Naive thymus-derived CD4-positive, alpha-beta T cell (primary cell): ENCODE results near the gene DNAJC5. TPM values are rescaled to one million over a fixed set of nuclear protein-coding genes. Genes with fewer than 3 reads are reported as not detected.

Source experiments
- ATAC-seq: fragments of 150-1000 bp; cut with Tn5 transposase; 2 replicates; pipeline ENCODE4 v1.10.0; 2021; ENCODE audit warnings: mild to moderate bottlenecking, moderate library complexity
- CTCF ChIA-PET: fragments of 350-600 bp; sonication (Branson Sonifier 250); formaldehyde crosslinking; loops from one replicate; lab custom pipeline; 2021; ENCODE audit warnings: antibody characterized with exemption; lab: Charles Lee
- POLR2A ChIA-PET: fragments of 350-600 bp; sonication (Branson Sonifier 250); formaldehyde crosslinking; loops from one replicate; lab custom pipeline; 2021; ENCODE audit warnings: antibody characterized with exemption, inconsistent platforms; lab: Charles Lee
- DNase-seq, 9 donors: peaks; one replicate each; pipeline versions ENCODE4 v3.0.0 to v3.0.0-alpha.2; 2020 to 2022; ENCODE audit warnings: mixed read lengths in 1 of 9
- H3K27ac ChIP-seq: one replicate; pipeline ENCODE4 v1.7.0; 2013; ENCODE audit warnings: mild to moderate bottlenecking, low read depth, low read length, moderate library complexity
- H3K27me3 ChIP-seq, 2 donors: one replicate each; pipeline ENCODE4 v1.7.0; 2013; ENCODE audit warnings: low read length in 2 of 2, mild to moderate bottlenecking in 2 of 2, moderate library complexity in 2 of 2; ENCODE audit not compliant: control insufficient read depth in 2 of 2, insufficient read depth in 2 of 2
- H3K36me3 ChIP-seq, 3 experiments: 1 replicate in 2 of 3; 2 replicates in 1 of 3; pipeline ENCODE4 v1.7.0; 2013; ENCODE audit warnings: low read length in 3 of 3, mild to moderate bottlenecking in 3 of 3, moderate library complexity in 1 of 3; ENCODE audit not compliant: insufficient read depth in 3 of 3, control insufficient read depth in 2 of 3
- H3K4me1 ChIP-seq, 2 donors: one replicate each; pipeline ENCODE4 v1.7.0; 2013; ENCODE audit warnings: low read length in 2 of 2, mild to moderate bottlenecking in 2 of 2, moderate library complexity in 1 of 2; ENCODE audit not compliant: control insufficient read depth in 2 of 2, insufficient read depth in 2 of 2
- H3K4me3 ChIP-seq: 2 replicates; pipeline ENCODE4 v1.7.0; 2013; ENCODE audit warnings: mild to moderate bottlenecking, low read length
- H3K9me3 ChIP-seq, 3 experiments: 1 replicate in 2 of 3; 2 replicates in 1 of 3; pipeline ENCODE4 v1.7.0; 2013; ENCODE audit warnings: low read length in 3 of 3; ENCODE audit not compliant: control insufficient read depth in 2 of 3
- H3K27ac Mint-ChIP-seq, 9 donors: one replicate each; pipeline ENCODE4 v1.8.0; 2020 to 2022; ENCODE audit warnings: mixed read lengths in 9 of 9, mild to moderate bottlenecking in 8 of 9, moderate library complexity in 5 of 9, inconsistent platforms in 2 of 9
- H3K27me3 Mint-ChIP-seq, 5 donors: one replicate each; pipeline ENCODE4 v1.8.0; 2021 to 2022; ENCODE audit warnings: mixed read lengths in 5 of 5, mild to moderate bottlenecking in 1 of 5
- H3K36me3 Mint-ChIP-seq, 5 donors: one replicate each; pipeline ENCODE4 v1.8.0; 2020 to 2022; ENCODE audit warnings: mixed read lengths in 5 of 5, mild to moderate bottlenecking in 3 of 5, inconsistent platforms in 1 of 5
- H3K4me1 Mint-ChIP-seq, 7 donors: one replicate each; pipeline ENCODE4 v1.8.0; 2020 to 2022; ENCODE audit warnings: mixed read lengths in 7 of 7, mild to moderate bottlenecking in 3 of 7, inconsistent platforms in 1 of 7
- H3K4me3 Mint-ChIP-seq, 10 donors: one replicate each; pipeline ENCODE4 v1.8.0; 2020 to 2022; ENCODE audit warnings: mild to moderate bottlenecking in 10 of 10, mixed read lengths in 10 of 10, moderate library complexity in 6 of 10, inconsistent platforms in 2 of 10
- H3K9me3 Mint-ChIP-seq, 11 donors: one replicate each; pipeline ENCODE4 v1.8.0; 2020 to 2022; ENCODE audit warnings: mixed read lengths in 11 of 11, mild to moderate bottlenecking in 4 of 11, inconsistent platforms in 1 of 11, moderate library complexity in 1 of 11
- intact Hi-C, 2 donors: fragments of 100-400 bp; cut with micrococcal nuclease; formaldehyde crosslinking; loops; one replicate each; pipeline ENCODE4 v1.15.1; 2023
- polyA plus RNA-seq, 2 donors: library from polyadenylated mRNA; unstranded; fragments of 300-500 nt; fragmentation: Illumina TruSeq; gene quantifications; one replicate each; pipeline ENCODE4 v1.2.3, GENCODE V29; 2021
- total RNA-seq, 6 experiments: library from RNA in 5 of 6; stranded (reverse) in 5 of 6; gene quantifications; 1 replicate in 5 of 6; 2 replicates in 1 of 6; pipeline ENCODE4 v1.2.3 and lab custom pipeline; 2021 to 2026

The DNAJC5 gene
- total and polyA plus RNA-seq, 7 experiments from 2014 or later, result 7.5 to 56.8 (median 45.4) TPM

GRCh38 chr20:63893999-63894357 is 948 bp upstream of the DNAJC5 start:
- Histone ChIP-seq H3K4me3 (no peak overlapping the region), H3K36me3 (peaks cover 0 to 31% (median 4%) of the 10 kb centered on the region in 3 experiments), H3K9me3 (no peaks in the 10 kb centered on the region), H3K27ac (peak overlapping the region; percentile 45), H3K27me3 (no peaks in the 10 kb centered on the region), H3K4me1 (peaks cover 16 to 21% of the 10 kb centered on the region in 2 donors)
- H3K27ac Mint-ChIP-seq, result peak overlapping the region; percentile 49 to 98 (median 78)
- no peak for DNase-seq
- intact Hi-C loops, result loop anchor here (1.0 to 10.0 kb wide), 5 partner anchors 15 to 171 kb away; partner anchors contain the start of genes TPD52L2 (in 2 of the 2), UCKL1 (in 2 of the 2), SAMD10 (in 1 of the 2) and TCEA2 (in 1 of the 2)
- CTCF ChIA-PET, result interaction anchor here (0.5 kb wide), 1 partner anchor 53 kb away, joined by 3 read pairs; no protein-coding TSS in a partner anchor
- no peaks in the 10 kb centered on the region for H3K9me3 Mint-ChIP-seq
- H3K4me1 Mint-ChIP-seq, result peaks cover 31 to 43% (median 38%) of the 10 kb centered on the region in 7 donors
- H3K36me3 Mint-ChIP-seq, result peaks cover 0 to 22% (median 4%) of the 10 kb centered on the region in 5 donors
- ATAC-seq, result no peak
- POLR2A ChIA-PET, result interaction anchor here (0.6 to 1.1 kb wide), 6 partner anchors 10 to 373 kb away, joined by 3 to 4 read pairs (median 3); no protein-coding TSS in a partner anchor
- peaks cover 0 to 2% (median 0%) of the 10 kb centered on the region in 5 donors for H3K27me3 Mint-ChIP-seq
- peak overlapping the region; percentile 72 to 94 (median 88) for H3K4me3 Mint-ChIP-seq

- H3K4me1 Mint-ChIP-seq, result peaks cover 34 to 54% (median 46%) of the 10 kb centered on the region in 7 donors
- intact Hi-C loops, result loop anchor here (1.0 to 10.0 kb wide), 5 partner anchors 13 to 342 kb away; partner anchors contain the start of genes TCEA2 (in 2 of the 2) and ARFRP1 (in 1 of the 2)
Observed at GRCh38 chr20:63895202-63895951, 451 bp downstream of the DNAJC5 start.

GRCh38 chr20:63895952-63896263 is 982 bp downstream of the DNAJC5 start:
- Histone ChIP-seq H3K36me3 (peaks cover 0 to 12% (median 1%) of the 10 kb centered on the region in 3 experiments), H3K4me3 (peak overlapping the region; percentile 54), H3K9me3 (no peaks in the 10 kb centered on the region), H3K27ac (peak overlapping the region; percentile 94), H3K4me1 (peaks cover 21 to 22% of the 10 kb centered on the region in 2 donors), H3K27me3 (no peaks in the 10 kb centered on the region)
- intact Hi-C loops, result loop anchor here (1.0 to 10.0 kb wide), 5 partner anchors 13 to 343 kb away; partner anchors contain the start of genes TCEA2 (in 2 of the 2) and ARFRP1 (in 1 of the 2)
- H3K27ac Mint-ChIP-seq, result peak overlapping the region; percentile 94 to 98 (median 97)
- peaks cover 36 to 59% (median 51%) of the 10 kb centered on the region in 7 donors for H3K4me1 Mint-ChIP-seq
- H3K4me3 Mint-ChIP-seq, result peak overlapping the region; percentile 86 to 99 (median 96)
- H3K27me3 Mint-ChIP-seq, result peaks cover 0 to 2% (median 0%) of the 10 kb centered on the region in 5 donors
- peaks cover 0 to 19% (median 4%) of the 10 kb centered on the region in 5 donors for H3K36me3 Mint-ChIP-seq
- CTCF ChIA-PET, result interaction anchor here (1.0 to 2.1 kb wide), 4 partner anchors 12 to 161 kb away, joined by 3 to 8 read pairs (median 3); no protein-coding TSS in a partner anchor
- peak; percentile 6 for ATAC-seq
- no peaks in the 10 kb centered on the region for H3K9me3 Mint-ChIP-seq
- POLR2A ChIA-PET, result interaction anchor here (0.6 to 3.4 kb wide), 15 partner anchors 9 to 375 kb away, joined by 3 to 14 read pairs (median 3); partner anchors contain the start of genes LIME1, PRPF6 and TPD52L2
- DNase-seq, result peak in 6 of 9 donors; percentile 24 to 46 (median 41)

More at GRCh38 chr20:63895202-63895951, 451 bp downstream of the DNAJC5 start:
- CTCF ChIA-PET, result interaction anchor here (1.0 to 2.1 kb wide), 4 partner anchors 13 to 162 kb away, joined by 3 to 8 read pairs (median 3); no protein-coding TSS in a partner anchor
- Mint-ChIP-seq H3K4me3 (peak overlapping the region; percentile 86 to 99 (median 96)), H3K9me3 (no peaks in the 10 kb centered on the region), H3K27ac (peak overlapping the region; percentile 94 to 98 (median 97)), H3K27me3 (peaks cover 0 to 2% (median 0%) of the 10 kb centered on the region in 5 donors), H3K36me3 (peaks cover 0 to 19% (median 4%) of the 10 kb centered on the region in 5 donors)
- peak overlapping the region; percentile 54 for H3K4me3 ChIP-seq
- no peak for DNase-seq
- ATAC-seq, result no peak
- H3K4me1 ChIP-seq, result peaks cover 21% of the 10 kb centered on the region in 2 donors
- no peaks in the 10 kb centered on the region for H3K27me3 ChIP-seq
- peaks cover 0 to 17% (median 4%) of the 10 kb centered on the region in 3 experiments for H3K36me3 ChIP-seq
- POLR2A ChIA-PET, result interaction anchor here (0.7 to 3.4 kb wide), 15 partner anchors 9 to 374 kb away, joined by 3 to 14 read pairs (median 4); partner anchors contain the start of genes LIME1, PRPF6 and TPD52L2
- H3K27ac ChIP-seq, result peak overlapping the region; percentile 94
- no peaks in the 10 kb centered on the region for H3K9me3 ChIP-seq

- peak overlapping the region; percentile 86 to 99 (median 96) for H3K4me3 Mint-ChIP-seq
- Histone ChIP-seq H3K4me3 (peak overlapping the region; percentile 54), H3K4me1 (peaks cover 21 to 28% of the 10 kb centered on the region in 2 donors), H3K27ac (peak overlapping the region; percentile 94), H3K9me3 (no peaks in the 10 kb centered on the region), H3K36me3 (peaks cover 0 to 6% (median 0%) of the 10 kb centered on the region in 3 experiments), H3K27me3 (no peaks in the 10 kb centered on the region)
- peak; percentile 26 for ATAC-seq
- H3K27me3 Mint-ChIP-seq, result peaks cover 0 to 2% (median 0%) of the 10 kb centered on the region in 5 donors
- peaks cover 0 to 16% (median 4%) of the 10 kb centered on the region in 5 donors for H3K36me3 Mint-ChIP-seq
- POLR2A ChIA-PET, result interaction anchor here (0.6 to 3.4 kb wide), 17 partner anchors 8 to 375 kb away, joined by 3 to 14 read pairs (median 3); partner anchors contain the start of genes LIME1, PRPF6 and TPD52L2
- peak in 2 of 9 donors; percentile 48 for DNase-seq
- CTCF ChIA-PET, result interaction anchor here (0.6 to 2.1 kb wide), 6 partner anchors 11 to 161 kb away, joined by 3 to 8 read pairs (median 3); no protein-coding TSS in a partner anchor
- peak overlapping the region; percentile 94 to 98 (median 97) for H3K27ac Mint-ChIP-seq
- no peaks in the 10 kb centered on the region for H3K9me3 Mint-ChIP-seq
- intact Hi-C loops, result loop anchor here in 1 of 2 donors (10.0 kb wide), 1 partner anchor 168 kb away; the partner anchor contains the start of gene TCEA2
- peaks cover 41 to 65% (median 57%) of the 10 kb centered on the region in 7 donors for H3K4me1 Mint-ChIP-seq
Observed at GRCh38 chr20:63896264-63897105, 1.6 kb downstream of the DNAJC5 start.

GRCh38 chr20:63897978-63898561 is 3.1 kb downstream of the DNAJC5 start:
- CTCF ChIA-PET, result interaction anchor here (1.2 kb wide), 2 partner anchors 76 to 186 kb away, joined by 3 read pairs; no protein-coding TSS in a partner anchor
- Mint-ChIP-seq H3K4me3 (peak overlapping the region; percentile 24 to 99 (median 62)), H3K27me3 (peaks cover 0 to 2% (median 0%) of the 10 kb centered on the region in 5 donors), H3K27ac (peak overlapping the region; percentile 16 to 97 (median 75)), H3K36me3 (peaks cover 0 to 20% (median 4%) of the 10 kb centered on the region in 5 donors), H3K4me1 (peaks cover 49 to 77% (median 67%) of the 10 kb centered on the region in 7 donors), H3K9me3 (no peaks in the 10 kb centered on the region)
- Histone ChIP-seq H3K27ac (peak overlapping the region; percentile 60), H3K36me3 (peaks cover 0 to 5% (median 0%) of the 10 kb centered on the region in 3 experiments), H3K4me1 (peaks cover 25 to 41% of the 10 kb centered on the region in 2 donors), H3K9me3 (no peaks in the 10 kb centered on the region), H3K27me3 (no peaks in the 10 kb centered on the region), H3K4me3 (no peak overlapping the region)
- POLR2A ChIA-PET, result interaction anchor here (0.8 to 3.4 kb wide), 3 partner anchors 8 to 682 kb away, joined by 3 to 14 read pairs (median 3); partner anchors contain the start of gene YTHDF1
- no peak for DNase-seq
- no peak for ATAC-seq
- intact Hi-C loops, result loop anchor here in 1 of 2 donors (10.0 kb wide), 1 partner anchor 167 kb away; the partner anchor contains the start of gene TCEA2
